ENCODE results near the gene TAX1BP1.

TAX1BP1 gene

GRCh38 chr7:27782849-27783248 lies 42.9 kb downstream of the TAX1BP1 start:
- FAIRE-seq, result no peak

DNA sequence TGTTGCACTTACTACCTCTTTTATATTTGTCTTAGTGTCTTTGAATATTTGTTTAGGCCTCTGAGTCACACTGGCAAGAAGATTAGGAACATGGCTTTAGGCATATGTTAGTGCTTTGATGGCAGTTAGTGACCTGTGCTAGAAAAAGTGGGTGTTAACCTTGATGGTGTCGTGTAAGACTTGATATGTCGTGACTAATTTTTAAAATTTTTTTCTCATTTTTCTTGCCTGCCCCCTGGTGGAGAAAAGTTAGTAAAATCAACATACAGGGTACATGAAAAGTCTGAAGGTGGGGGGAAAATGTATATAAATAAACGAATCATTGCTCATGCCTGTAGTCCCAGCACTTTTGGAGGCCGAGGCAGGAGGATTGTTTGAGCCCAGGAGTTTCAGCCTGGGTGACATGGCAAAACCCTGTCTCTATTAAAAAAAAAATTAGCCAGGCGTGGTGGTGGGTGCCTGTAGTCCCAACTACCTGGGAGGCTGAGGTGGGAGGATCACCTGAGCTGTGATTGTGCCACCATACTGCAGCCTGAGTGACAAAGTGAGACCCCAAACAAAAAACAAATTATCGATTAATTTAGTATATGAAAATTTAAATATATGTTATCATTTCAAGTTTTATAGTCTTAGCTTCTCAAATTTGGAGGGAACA lies 44.6 kb downstream of the TAX1BP1 start:
- FAIRE-seq, result no peak

DNA sequence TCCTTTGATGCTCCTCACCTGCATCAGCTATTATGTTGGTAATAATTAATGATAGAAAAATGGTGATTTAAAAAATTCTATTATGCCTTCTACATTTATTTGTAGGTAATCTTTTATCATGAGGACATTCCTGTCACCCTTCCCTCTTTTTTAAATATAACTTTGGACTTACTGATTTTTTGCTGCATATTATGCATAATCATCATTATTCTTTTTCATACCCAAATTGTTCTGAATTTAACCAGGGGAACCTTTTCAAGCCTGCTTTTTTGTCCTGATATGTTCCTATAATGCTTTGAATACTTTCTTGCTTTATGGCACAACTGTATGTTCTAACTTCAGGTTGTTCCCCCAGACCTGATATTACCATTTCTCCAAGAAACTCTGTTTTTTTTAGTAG lies 48.5 kb downstream of the TAX1BP1 start:
- FAIRE-seq, result no peak

GRCh38 chr7:27793780-27794179 lies 53.8 kb downstream of the TAX1BP1 start:
- FAIRE-seq, result no peak

DNA sequence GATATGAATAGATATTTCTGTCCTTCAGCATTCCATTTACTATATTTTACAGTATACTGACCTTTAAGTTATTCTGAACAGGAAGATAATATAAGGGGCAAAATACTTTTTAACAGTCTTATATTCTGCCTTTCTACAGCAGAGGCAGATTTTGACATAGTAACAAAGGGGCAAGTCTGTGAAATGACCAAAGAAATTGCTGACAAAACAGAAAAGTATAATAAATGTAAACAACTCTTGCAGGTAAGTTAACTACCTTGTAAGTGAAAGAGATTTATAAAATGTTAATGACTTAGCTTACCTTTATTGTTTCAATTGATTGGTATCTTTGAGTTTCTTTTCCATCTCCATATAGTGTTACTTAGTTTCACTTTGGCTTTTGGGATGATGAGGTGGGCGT lies 56.0 kb downstream of the TAX1BP1 start:
- no peak for FAIRE-seq

GRCh38 chr7:27799212-27799611 lies 59.2 kb downstream of the TAX1BP1 start:
- FAIRE-seq, result no peak

GRCh38 chr7:27802999-27803398 lies 63.0 kb downstream of the TAX1BP1 start:
- peak; percentile 27 for FAIRE-seq

DNA sequence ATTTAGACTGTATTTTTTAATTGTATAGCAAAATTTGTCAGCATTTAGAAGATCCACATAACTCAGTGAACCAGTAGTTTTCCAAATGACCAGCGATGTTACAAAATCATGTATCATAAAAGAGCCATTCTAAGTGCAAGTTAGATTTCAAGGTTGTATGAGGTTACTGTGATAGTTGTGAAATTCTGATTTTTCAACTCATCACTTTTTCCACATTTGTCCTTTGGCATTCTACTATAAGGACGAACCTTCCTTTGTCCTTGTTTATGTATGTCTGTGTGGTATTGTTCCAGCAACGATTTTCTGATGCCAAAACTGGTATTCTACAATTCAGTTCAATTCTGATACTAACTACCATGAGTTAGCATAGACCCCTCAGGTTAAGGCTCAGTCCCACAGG lies 64.2 kb downstream of the TAX1BP1 start:
- no peak for FAIRE-seq

DNA sequence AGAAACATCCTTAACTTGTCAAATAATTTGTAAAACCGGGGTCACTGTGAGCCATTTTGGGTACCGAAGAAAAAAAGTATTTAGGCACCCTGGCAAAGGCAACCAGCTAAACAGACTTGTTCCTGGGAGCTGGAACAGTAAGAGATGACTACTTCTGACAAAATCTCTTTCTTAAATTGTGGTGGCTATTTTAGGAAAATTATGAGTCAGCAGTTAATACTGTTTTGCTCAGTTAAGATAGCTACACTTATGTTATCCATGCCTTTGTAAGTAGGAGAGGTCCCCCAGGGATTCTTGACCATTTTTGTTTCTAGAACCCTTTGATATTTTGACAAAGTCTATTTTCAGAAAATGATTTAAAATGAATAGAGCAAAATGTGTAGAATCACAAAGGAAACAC lies 68.7 kb downstream of the TAX1BP1 start:
- peak; percentile 6 for FAIRE-seq

DNA sequence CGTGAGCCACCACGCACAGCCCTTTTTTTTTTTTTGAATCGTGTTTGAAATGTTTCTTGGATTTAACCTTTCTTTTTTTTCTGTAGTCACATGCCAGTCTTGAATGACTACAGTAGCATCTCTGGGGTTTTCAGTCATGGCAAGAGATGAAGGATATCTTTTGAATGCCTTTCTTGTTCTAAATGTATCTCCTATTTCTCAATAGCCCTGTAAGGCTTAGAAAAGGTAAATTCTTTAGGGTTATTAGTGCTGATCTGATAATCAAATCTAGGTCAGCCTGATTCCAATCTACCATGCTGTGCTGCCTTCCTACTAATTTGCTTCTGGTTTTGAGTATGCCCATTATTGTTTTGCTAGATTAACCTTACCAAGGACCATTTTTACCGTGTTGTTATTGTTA lies 70.2 kb downstream of the TAX1BP1 start:
- FAIRE-seq, result no peak

- FAIRE-seq, result no peak
These were observed 72.7 kb downstream of the TAX1BP1 start for GRCh38 chr7:27812706-27813105.

DNA sequence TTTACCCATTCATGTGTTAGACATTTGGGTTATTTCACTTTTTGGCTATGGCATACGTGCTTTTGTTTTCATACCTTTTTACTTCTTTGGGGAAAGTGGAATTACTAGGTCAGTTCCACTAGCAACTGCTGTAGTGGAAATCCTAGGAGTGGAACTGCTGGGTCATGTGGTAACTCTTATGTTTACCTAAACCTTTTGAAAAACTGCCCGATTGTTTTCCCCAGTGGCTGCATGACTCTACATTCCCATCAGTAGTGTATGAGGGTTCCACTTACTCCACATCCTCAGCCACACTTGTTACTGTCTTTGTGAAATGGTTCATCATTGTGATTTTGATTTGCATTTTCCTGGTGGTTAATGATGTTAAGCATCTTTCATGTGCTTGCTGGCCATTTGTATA lies 82.3 kb downstream of the TAX1BP1 start:
- FAIRE-seq, result no peak

- FAIRE-seq, result peak; percentile 56
These were observed 85.9 kb downstream of the TAX1BP1 start for GRCh38 chr7:27825891-27826290.

- FAIRE-seq, result no peak
These were observed 86.4 kb downstream of the TAX1BP1 start for GRCh38 chr7:27826357-27826756.

DNA sequence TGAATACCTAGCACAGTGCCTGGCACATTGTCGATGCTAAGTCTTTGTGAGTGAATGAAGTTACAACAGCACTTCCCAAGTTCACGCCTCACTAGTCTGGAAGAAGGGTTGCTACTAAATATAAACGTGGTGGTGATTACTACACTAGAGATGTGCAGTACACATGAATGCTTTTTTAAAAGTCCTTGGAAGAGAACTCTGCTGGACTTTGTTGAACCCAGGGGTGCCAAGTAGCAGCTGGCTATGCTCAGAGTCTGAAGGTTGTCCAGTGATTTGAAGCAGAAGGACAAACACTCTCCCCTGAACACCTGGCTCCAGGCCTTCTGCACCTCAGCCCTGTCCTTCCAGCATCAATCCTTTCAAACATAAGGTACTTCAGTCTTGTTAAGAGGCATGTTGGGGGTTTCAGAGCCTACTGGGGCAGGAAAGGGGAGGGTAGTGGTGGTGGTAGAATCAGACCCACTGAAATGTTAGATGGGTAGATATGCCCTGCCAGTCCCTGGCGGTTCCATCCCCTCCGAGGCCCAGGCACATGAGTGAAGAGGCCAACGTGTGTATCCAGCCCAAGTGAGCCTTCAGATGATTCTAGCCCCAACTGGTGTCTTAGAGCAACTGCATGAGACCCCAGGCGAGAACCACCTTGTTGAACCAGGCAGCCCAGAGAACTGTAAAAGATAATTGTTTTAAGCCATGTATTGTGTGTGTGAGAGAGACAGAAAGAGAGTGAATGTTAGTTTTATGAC lies 94.4 kb downstream of the TAX1BP1 start:
- no peak for FAIRE-seq

GRCh38 chr7:27835376-27835775 lies 95.4 kb downstream of the TAX1BP1 start:
- FAIRE-seq, result no peak

DNA sequence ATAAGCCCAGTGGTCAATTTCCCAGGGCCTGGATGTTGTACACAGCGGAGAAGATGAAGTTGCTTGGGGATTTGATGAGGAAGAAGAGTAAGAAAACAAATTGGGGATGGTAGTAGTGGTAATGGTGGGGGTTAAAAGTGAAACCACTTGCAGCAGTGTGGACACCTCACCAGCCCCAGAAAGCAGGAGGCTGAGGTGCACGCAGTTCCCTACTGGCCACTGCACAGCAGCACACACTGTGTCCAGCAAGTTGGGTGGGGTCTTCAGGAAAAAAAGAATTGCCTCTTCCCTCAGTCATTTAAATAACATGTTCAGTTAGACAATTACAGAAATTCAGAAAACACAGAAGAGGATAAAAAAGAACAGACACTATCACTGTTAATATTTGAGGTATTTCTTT lies 96.6 kb downstream of the TAX1BP1 start:
- no peak for FAIRE-seq

GRCh38 chr7:27839099-27839498 lies 99.1 kb downstream of the TAX1BP1 start:
- no peak for FAIRE-seq

GRCh38 chr7:27840313-27840712 lies 100.4 kb downstream of the TAX1BP1 start:
- FAIRE-seq, result no peak

DNA sequence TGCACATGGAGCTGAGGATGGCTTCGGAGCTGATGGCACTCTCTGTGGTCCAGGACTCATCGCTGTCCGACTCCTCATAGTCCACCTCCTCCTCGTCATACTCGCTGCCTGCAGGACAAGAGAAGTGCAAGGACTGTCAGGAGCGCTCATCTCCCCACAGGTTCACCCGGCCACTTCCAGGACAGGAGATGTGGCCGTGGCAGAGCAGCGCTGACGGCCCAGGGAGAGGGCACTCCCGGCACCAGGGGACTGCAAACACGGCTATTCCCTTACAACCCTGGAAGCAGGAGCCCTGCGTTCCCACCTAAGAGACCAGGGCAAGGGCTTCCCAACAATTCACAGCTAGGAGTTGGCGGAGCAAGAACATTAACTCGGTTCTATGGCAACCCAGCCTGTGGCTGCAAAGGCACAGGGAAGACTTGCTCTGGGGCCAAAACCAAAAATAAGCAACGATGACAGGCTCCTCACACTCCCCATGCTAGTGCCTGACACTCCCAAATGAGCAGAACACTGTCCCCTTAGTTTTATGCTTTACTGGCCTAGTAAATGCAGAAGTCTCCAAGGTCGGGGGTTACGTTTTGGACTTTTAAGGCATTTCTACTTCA lies 100.9 kb downstream of the TAX1BP1 start:
- FAIRE-seq, result no peak

- no peak for FAIRE-seq
These were observed 102.2 kb downstream of the TAX1BP1 start for GRCh38 chr7:27842094-27842692.

DNA sequence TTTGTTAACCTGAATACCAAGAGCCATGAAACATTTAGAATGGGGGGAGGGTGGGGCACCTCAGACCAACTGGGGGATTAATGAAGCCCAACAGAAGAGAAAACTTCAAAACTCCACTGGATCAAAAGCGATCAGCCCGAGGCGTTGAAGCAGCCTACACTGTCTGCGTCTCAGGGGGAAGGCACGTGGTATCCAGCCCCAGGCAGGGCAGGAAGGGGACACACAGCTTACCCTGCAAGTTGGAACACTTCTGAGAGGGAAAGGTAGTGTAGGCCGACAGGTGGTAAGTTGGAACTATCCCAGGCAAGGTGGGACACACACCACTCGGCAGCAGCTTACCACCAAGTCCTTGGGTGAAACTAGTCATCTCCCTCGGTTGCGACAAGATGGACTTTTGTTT lies 102.9 kb downstream of the TAX1BP1 start:
- FAIRE-seq, result no peak

DNA sequence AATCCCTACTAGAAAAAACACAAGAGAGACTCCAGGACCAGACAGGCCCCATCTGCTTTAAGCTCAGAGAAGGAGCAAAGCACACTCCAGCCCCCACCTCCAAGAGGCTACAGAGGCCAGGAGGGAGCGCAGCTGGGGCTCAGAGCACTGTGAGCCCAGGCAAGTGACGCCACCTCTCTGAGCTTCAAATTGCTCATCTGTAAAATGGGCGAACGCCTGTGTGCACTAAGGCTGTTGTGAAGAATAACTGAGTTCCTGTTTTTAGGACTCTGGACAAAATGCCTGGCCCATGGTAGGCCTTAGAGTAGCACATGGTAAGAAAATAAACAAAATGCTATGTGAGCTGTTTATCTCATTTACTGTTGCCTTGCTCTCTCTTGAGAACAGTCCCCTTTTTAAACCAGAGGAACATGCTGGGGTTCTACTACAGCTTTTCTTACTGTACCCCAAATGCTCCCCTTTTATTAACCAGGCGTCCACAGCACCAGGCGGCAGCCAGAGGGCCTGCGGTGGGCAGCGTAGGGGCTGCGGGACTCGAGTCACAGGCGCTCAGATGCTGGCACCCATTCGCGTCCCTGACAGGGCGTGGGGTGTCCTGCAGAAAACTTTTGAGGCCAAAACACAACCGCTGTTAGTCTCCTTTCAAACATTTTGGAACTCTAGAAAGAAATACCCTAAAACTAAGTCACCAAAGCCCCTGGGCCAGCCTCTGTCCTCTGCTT lies 103.8 kb downstream of the TAX1BP1 start:
- no peak for FAIRE-seq

Data from A204.1 (cell line).